Activated CD4-positive, alpha-beta T cell treated with anti-CD3 and anti-CD28 coated beads for 1 hour (primary cell): ENCODE results near the gene SHLD2.
"Not testable (repeated sequence)": the region's sequence is repeated elsewhere in the genome, so short reads cannot be mapped to it uniquely, and the experiment has no call there.

Experiments
- DNase-seq: peaks from one replicate; pipeline ENCODE4 v3.0.0-alpha.2; 2020

The SHLD2 gene

DNA sequence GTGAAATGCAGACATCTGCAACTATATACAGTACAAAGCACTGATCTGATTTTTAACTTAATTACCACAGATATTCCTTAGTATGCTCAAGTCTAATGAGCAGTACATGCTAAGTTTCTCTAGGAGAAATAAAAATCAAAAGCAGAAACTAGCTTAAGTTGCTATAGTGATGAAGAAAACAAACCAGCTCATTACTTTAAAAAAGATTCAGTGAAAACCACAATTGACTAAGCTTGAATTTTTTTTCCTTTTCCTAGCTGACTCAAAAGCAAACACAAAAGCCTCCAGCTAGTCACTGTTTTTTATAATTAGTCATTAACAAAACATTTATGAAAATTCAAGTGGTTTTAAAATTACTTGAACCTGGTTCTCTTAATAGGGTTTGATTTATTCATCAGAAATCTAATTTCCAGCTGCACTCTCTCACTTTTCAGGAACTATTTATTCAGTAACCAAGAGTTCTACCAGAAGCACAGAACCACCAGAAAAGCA, 10.7 kb upstream of the SHLD2 start:
- not testable (repeated sequence) for DNase-seq

DNA sequence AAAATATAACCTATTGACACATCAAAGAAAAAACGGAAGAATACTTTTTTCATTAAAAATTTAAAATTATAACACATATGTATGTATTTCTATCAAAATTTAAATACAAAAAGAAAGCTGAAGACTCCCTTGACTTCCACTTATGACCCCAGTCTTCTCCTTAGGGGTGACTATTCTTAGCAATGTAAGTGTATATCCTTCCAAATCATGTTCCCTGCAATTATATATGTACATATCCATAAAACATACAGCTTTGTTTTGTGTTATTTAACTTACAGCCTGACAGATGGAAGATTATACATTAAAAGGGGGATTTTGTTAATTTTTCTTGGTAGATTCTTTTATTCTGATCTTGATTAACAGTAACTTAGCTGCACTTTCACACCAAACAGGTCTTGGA, 9.5 kb upstream of the SHLD2 start:
- DNase-seq, result no peak

DNA sequence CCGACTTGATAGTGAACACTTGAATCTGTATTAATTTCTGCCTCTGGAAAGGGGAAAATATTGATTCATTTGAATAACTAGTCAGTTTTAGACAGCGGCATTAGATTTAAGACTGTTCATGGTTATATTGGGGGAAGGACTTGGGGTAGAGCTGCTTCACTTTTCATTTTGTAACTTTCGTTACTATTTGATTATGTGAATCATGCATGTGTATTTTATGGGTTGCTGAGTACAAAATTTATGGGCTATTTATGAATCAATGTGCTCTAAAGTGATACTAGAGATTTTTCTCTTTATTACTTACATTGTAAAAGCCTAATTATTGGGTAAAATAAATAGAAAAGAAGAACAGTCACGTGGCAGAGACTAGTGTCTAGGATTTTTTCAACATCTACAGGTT, 5.3 kb upstream of the SHLD2 start:
- no peak for DNase-seq

DNA sequence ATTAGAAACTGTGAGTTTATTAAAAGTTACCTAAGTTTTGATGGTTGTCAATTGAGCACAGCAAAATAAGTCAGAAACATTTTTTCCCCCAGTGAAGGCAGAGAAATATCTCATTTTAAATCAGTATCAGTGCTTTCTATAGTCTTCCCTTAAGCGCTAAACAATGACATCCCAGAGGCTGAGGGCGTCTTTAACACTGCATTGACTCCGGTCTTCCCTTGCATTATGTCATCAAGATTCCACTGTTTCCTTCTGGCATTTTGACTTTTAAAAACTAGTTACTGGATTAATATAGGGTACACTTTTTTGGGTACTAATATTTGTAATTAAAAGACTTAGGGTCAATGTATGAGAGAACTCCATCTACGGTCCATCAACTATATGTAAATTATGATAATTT, 4.2 kb upstream of the SHLD2 start:
- DNase-seq, result no peak

GRCh38 chr10:87092376-87092860, 2.6 kb upstream of the SHLD2 start:
- DNase-seq, result no peak

DNA sequence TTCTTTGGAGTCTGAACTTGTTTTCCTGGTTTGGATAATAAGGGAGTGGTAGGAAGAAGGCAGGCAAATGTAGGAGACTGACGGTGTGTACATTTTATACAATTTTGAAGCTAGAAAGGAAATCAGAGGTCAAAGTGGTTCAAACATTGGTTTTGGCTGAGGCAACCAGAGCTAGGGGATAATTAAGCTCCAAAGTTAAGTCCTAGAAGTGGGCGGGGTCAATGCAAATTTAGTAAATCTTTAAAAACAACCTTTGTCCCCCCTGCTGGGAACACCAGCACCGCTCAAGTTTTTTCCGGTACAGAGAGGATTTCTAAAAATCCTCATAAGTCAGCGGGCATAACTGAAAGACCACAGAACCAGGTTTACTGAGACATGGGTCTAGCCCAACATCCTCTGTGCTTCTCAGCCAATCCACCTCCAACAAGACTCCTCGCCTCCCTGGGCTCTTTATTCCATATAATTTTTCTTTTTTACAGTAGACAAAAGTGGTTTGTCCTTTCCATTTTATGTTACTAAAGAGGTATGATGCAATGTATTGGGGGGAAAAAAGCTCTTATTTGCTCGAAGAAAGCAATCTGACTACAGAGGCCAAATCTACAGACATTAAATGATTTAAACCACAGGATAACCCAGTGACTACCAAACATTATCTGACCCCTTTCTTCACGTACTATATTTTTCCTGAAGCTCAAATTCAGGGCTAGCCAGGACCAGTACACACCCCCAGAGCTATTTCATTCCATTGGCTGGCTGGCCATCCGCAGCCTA, 2.0 kb upstream of the SHLD2 start:
- DNase-seq, result no peak

DNA sequence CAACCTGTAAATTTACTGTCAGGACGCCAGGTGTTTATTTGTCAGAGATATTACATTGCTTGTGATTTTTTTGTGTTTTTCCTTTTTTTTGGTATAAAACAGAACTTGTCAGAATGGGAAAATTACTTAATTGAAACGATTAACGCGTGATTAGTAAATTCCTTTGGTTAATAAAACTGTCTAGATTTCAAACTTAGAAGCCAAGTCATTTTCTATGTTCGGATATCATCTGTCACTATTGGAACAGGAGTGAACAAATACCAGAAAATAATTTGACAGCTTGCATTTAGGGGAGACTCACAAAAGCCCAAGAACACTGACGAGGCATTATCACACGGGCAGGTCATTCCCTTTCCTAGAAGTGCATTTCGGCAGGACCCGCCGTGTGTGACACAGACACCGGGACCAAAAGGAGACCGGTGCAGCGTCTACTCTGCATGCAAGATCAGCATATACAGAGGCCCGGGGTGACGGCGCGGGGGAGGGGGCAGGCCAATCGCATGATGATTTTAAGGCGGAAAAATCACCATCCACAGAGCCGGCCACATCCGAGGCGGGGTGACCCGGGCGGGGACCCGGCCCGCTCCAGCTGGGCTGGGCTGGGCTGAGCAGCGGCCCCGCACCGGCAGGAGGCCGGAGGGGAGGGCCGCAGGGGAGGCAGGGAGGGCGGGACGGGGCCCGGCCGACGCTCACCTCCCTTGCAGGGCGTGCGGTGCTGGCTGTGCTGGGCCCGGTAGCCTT, 1.2 kb upstream of the SHLD2 start:
- peak; percentile 45 for DNase-seq

GRCh38 chr10:87095236-87095945, 385 bp downstream of the SHLD2 start:
- peak; percentile 65 for DNase-seq

DNA sequence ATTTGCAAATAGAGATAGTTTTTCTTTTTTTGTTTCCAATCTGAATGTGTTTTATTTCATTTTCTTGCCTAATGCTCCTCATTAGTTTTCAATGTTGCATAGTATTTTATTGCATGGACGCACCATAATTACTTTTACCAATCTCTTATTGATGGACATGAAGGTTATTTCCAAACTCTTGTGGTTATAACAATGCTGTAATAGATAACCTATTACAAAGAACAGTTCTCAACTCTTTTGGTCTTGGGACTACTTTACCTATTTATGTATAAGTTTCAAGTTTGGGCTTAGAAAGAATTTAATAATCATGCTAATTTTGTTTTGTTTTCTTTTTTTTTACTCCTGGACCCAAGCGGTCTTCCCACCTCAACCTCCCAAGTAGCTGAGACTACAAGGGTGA, 7.0 kb downstream of the SHLD2 start:
- no peak for DNase-seq

- not testable (repeated sequence) for DNase-seq
These were observed 9.7 kb downstream of the SHLD2 start for GRCh38 chr10:87104727-87105126.

DNA sequence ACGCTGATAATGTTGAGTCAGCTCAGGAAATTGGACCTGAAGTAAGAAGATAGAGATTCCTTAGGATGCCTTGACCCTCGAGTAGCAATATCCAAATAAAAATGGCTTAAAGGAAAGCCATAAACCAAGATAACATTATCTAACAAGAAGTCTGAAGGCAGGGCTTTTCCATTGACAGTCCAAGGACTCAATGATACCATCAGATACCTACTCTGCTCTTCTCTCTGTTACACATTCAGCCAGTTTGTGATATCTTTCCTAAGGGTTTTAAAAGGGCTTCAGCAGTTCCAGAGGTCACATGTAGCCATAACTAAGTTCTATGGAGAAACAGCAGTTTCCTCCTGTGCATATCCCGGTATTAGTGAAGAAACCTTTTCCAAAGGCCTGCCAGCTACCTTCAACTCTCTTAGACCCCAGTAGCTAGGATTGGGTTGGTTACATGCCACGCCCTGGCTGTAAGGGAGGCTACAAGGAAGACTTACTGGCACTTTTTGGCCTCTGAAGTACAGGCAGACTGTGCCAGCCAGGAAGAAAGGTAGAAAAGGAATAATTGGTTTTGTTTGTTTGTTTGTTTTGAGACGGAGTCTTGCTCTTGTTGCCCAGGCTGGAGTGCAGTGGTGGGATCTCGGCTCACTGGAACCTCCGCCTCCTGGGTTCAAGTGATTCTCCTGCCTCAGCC, 10.6 kb downstream of the SHLD2 start:
- DNase-seq, result no peak

DNA sequence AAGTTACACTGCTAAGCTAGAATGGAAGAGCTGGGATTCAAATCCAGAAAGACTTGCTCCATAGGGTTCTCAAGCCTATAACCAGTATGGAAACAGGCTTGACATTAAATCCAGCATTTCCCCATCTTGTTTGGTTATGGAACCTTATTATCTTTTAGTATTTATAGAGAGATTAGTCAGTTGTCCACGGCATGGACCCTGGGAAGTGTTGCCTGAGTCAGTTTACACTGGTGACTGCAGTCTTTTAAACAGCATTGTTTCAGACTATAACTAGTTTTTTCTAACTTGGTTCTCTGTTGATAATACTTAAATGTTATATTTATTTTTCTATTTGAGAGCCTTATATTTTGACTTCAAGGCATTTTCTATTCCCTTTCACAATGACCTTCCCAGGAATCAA, 23.1 kb downstream of the SHLD2 start:
- not testable (repeated sequence) for DNase-seq

- not testable (repeated sequence) for DNase-seq
These were observed 24.0 kb downstream of the SHLD2 start for GRCh38 chr10:87119029-87119428.

GRCh38 chr10:87123351-87123750, 28.3 kb downstream of the SHLD2 start:
- DNase-seq, result not testable (repeated sequence)

- not testable (repeated sequence) for DNase-seq
These were observed 32.0 kb downstream of the SHLD2 start for GRCh38 chr10:87127048-87127447.

DNA sequence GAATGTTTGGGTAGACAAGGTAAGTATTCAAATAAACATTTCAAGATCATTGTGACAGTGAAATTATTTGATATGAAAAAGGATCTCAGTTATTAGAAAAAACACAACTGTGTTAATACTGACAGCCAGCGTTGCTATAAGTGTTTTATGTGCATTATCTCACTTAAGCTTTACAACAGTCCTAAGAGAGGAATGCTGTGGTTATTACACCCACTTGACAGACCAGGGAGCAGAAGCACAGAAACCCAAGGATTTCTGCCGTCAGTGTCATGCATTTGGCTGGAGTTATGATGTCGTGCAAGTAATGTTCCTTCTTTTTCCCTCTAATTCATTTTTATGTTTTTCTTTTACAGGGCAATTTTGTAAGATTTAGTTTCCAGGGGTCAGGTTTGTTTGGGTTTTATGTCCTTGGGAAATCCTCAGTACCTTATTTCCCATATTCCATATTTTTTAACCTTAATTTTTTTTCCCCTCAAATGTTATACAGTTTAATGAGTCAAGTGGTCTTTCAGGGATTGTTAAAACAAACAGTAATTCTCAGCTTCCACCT, 32.7 kb downstream of the SHLD2 start:
- DNase-seq, result not testable (repeated sequence)

DNA sequence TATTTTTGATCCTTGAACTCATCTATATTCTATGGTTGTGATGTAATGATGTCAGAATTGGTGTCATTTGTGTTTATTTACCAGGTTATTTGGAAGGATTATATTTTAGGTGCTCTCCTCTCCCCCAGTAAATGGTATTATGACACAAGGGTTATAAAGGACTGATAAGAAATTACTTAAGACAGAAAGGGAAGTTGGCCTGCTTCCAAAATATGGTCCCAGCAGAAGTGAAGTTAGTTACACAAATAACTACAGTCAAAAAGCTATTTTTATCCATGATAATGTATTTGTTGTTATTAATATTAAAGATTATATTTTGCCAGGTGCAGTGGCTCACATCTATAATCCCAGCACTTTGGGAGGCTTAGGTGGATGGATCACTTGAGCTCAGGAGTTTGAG, 37.2 kb downstream of the SHLD2 start:
- DNase-seq, result not testable (repeated sequence)

GRCh38 chr10:87133936-87134335, 38.9 kb downstream of the SHLD2 start:
- DNase-seq, result not testable (repeated sequence)

GRCh38 chr10:87134440-87134839, 39.4 kb downstream of the SHLD2 start:
- DNase-seq, result not testable (repeated sequence)

- not testable (repeated sequence) for DNase-seq
These were observed 42.5 kb downstream of the SHLD2 start for GRCh38 chr10:87137478-87137877.

DNA sequence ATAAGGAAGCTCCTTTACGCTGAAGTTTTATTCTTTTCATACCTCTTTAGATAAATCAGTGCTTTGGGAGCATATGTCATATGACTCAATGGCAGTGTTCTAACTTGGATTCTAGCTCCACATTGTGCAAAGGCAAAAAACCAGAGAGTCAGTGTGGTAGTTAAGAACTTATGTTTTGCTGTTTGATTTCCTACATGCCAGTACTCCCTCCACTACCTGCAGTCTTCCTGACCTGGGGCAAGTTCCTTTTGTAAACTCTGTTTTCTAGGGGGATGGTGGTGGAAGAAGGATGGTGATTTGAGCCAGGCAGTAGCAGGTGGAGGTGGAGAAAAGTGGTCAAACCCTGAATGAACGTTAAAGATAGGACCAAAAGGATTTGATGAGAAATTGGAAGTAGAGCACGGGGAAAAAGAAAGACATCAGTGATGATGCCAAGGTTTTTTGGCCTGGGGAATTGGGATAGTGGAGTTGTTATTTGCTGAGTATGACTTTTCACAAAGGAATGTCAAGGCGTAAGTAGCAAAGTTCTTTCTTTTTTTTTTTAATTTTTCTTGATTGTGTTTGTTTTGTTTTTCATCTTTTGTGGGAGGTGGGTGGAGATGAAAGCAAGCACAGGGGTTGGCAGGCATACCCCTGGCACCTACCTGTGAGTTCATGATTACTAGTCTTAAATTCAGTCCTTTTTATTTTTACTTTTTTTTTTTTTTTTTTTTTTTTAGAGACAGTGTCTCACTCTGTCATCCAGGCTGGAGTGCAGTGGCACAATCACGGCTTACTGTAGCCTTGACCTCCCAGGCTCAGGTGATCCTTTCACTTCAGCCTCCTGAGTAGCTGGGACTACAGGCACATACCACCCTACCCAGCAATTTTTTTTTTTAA, 47.5 kb downstream of the SHLD2 start:
- DNase-seq, result not testable (repeated sequence)
